GM12873 (cell line): Measurements from ENCODE around the gene NLRP5.

Source experiments
- TF ChIP-seq, protein P1 (sequence below): IDR thresholded peaks from 2 replicates; pipeline ENCODE4 v1.5.1; 2012; ENCODE audit warnings: low read depth, mild to moderate bottlenecking, moderate library complexity, low read length, control low read depth; ENCODE audit not compliant: insufficient read depth; ENCODE audit errors: missing control alignments

Gene NLRP5

DNA sequence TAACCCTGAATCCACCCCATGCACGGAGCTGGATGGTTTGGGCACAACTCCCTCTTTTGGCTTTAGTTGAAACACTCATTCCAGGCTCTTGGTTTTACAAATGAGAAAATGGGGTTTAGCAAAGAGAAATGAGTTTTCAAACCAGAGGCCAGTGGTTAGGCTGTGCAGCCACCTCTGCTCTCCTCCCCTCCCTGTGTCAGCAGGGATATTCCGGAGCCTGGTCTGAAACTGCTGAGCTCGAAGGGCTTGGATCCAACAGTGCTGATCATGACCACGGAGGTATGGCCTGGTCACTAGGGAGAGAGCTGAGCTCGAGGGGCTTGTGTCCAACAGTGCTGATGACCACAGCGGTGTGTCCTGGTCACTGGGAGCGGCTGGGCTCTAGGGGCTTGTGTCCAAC lies 93.0 kb downstream of the NLRP5 start:
- TF ChIP-seq, protein P1, sequence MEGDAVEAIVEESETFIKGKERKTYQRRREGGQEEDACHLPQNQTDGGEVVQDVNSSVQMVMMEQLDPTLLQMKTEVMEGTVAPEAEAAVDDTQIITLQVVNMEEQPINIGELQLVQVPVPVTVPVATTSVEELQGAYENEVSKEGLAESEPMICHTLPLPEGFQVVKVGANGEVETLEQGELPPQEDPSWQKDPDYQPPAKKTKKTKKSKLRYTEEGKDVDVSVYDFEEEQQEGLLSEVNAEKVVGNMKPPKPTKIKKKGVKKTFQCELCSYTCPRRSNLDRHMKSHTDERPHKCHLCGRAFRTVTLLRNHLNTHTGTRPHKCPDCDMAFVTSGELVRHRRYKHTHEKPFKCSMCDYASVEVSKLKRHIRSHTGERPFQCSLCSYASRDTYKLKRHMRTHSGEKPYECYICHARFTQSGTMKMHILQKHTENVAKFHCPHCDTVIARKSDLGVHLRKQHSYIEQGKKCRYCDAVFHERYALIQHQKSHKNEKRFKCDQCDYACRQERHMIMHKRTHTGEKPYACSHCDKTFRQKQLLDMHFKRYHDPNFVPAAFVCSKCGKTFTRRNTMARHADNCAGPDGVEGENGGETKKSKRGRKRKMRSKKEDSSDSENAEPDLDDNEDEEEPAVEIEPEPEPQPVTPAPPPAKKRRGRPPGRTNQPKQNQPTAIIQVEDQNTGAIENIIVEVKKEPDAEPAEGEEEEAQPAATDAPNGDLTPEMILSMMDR, result no peak

DNA sequence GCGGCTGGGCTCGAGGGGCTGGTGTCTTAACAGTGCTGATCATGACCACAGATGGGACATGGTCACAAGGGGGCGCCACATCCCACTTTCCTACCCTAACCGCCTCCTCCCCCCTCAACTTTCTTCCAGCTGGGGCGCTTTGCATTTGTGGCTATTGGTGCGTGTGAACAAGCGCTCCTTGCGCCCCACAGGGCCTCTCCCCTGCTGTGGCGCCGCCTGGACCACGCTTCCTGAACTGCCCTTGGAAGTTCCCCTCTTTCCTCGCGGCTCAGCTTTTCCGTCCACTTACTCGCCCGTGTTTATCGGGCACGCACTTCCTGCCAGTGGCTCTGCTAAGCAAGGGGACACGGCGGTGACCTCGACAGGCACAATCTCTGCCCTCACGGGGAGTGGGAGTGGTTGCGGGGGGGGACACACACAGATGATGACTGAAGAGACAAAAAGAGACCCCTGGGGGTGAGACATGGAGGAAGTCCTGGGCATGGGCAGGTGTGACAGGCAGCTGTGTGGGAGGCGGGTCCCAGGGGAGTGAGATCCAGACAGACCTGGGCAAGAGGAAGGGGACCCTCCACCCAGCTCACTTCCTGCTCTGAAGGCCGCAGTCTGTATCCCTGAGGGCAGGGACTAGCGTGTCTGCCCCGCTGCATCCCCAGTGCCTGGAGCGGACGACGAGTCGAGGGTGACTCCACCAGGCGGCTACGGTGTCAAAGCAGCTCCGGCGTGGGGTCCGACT lies 94.3 kb downstream of the NLRP5 start:
- TF ChIP-seq, protein P1, result peak; percentile 78

DNA sequence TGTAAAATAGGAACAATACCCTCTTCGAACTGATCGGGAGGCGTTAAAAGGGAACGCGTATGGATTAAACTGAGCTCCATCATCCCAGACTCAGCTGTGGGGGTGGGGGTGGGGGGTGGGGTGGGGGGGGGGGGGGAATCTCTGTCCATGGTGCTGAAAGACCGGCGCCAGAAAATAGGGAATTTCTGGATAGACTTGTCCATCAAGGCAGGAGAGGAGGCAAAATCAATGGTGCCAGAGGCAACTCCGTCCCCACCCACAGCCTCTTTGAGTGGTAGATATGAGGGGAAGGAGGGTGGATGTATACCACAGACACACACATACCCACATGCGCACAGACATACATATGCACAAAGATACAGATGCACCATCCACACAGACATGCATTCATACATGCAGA lies 97.1 kb downstream of the NLRP5 start:
- TF ChIP-seq, protein P1, result no peak

DNA sequence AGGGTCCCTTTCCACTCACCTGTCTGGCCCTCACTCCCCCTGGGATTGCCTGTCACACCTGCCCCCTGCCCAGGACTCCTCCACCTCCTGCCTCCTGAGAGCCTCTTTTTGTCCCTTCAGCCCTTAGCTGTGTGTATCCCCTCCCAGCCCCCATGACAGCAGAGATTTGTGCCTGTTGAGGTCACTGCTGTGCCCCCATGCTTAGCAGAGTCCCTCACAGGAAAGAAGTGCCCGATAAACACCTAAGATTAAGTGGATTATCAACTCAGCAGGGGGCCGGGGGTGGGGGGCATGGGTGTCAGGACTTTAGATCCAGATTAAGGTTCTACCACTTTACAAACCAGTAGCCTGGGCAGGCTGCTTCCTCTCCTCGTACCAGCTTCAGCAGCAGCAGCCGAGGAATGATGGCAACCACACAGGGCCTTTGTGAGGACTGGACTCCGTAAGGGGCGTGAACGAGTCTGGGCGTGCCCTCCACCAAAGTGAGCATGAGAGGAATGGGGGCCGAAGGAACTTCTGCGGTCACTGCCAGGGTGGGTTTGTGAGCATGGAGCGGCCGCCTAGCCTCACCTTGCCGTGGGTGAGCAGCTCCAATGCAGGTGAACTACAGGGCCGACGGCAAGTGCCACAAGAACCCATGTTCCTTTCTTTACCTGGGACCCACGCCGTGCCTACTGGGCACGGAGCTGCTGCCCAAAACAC lies 98.4 kb downstream of the NLRP5 start:
- TF ChIP-seq, protein P1, result no peak

GRCh38 chr19:56085571-56086275 lies 99.1 kb downstream of the NLRP5 start:
- TF ChIP-seq, protein P1, result no peak

- TF ChIP-seq, protein P1, result no peak
Observed at GRCh38 chr19:56086671-56087430, 100.3 kb downstream of the NLRP5 start.
